Endothelial cell of umbilical vein (primary cell): ENCODE data around the gene HDAC7.

Source experiments
- CTCF ChIP-seq, 2 donors: IDR thresholded peaks; 1 replicate in 1 of 2; 2 replicates in 1 of 2; pipeline ENCODE4 v1.5.1; 2011; ENCODE audit warnings: low read length in 2 of 2, mild to moderate bottlenecking in 2 of 2, moderate library complexity in 2 of 2, control low read depth in 1 of 2, inconsistent platforms in 1 of 2, low read depth in 1 of 2; ENCODE audit not compliant: insufficient read depth in 1 of 2; ENCODE audit errors: extremely low read depth in 1 of 2
- FOS ChIP-seq: IDR thresholded peaks from 2 replicates; pipeline ENCODE4 v1.6.1; 2011; ENCODE audit warnings: mild to moderate bottlenecking, low read length, moderate library complexity, borderline replicate concordance; ENCODE audit not compliant: insufficient read depth
- MYC ChIP-seq: IDR thresholded peaks from one replicate; pipeline ENCODE4 v1.6.1; 2011; ENCODE audit warnings: mild to moderate bottlenecking, low read depth, low read length
- POLR2A ChIP-seq: IDR thresholded peaks from 2 replicates; pipeline ENCODE4 v1.6.1; 2012; ENCODE audit warnings: low read depth, mild to moderate bottlenecking, control low read depth, low read length
- POLR2AphosphoS5 ChIP-seq: IDR thresholded peaks from 2 replicates; pipeline ENCODE4 v1.6.1; 2012; ENCODE audit warnings: low read depth, mild to moderate bottlenecking, control low read depth, low read length, moderate library complexity; ENCODE audit not compliant: insufficient read depth
- TF ChIP-seq, protein P1 (sequence below): IDR thresholded peaks from 2 replicates; pipeline ENCODE4 v1.6.1; 2011; ENCODE audit not compliant: insufficient read depth, insufficient read length

DNA sequence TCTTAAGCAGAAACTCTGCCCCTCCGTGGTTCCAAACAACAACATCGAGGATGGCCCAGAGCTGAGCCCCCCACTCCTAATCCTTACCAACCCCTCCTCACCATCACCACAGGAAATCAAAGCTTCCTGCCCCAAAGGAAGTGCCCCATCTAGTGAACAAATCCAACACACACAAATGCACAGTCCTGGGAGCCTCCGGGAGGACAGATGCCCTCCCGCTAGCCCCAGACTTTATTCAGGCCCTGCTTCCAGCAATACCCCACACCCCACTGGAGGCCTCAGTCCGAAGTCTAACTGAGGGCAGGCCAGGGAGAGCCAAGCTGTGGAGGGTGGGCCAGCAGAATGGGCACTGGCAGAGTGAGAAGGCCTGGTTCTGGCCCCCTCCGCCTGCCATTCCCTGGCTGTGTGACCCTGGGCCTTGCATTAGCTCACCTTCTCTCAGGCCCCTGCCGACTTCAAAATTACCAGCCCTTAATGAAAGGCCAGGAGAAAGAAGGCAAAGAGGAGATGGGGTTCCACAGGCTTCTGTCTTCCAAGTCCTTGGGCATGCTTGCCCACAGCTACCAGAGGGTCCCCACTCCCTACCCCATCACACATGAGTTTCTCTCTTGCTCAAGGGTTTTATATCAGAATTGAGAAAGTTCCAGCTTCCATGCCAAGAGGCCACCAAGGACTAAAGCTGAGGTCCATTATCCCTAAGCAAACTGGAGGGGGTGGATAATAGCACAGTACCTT lies 2.3 kb downstream of the HDAC7 start:
- TF ChIP-seq POLR2AphosphoS5 (no peak), POLR2A (no peak), CTCF (IDR thresholded peaks at IDR 0.05; ENCODE audit: extremely low read depth in 1 of 2, insufficient read depth in 1 of 2, low read depth in 1 of 2, low read length in 2 of 2) (peak; percentile 18 to 25), MYC (no peak), FOS (no peak)
- TF ChIP-seq, protein P1, sequence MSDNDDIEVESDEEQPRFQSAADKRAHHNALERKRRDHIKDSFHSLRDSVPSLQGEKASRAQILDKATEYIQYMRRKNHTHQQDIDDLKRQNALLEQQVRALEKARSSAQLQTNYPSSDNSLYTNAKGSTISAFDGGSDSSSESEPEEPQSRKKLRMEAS, result no peak
